ENCODE results near the gene GREB1.

GREB1 gene

GRCh38 chr2:11584525-11585056 lies 50.7 kb downstream of the GREB1 start:
- no peak overlapping the region for H3K27ac ChIP-seq
- H4K20me1 ChIP-seq (ENCODE audit: insufficient read depth): no peaks in the 10 kb centered on the region
- H3K4me2 ChIP-seq: no peak overlapping the region; the same call in 1 of the 2 replicates
- peaks cover 22% of the 10 kb centered on the region for H3K4me1 ChIP-seq (ENCODE audit: low read depth, poor library complexity, severe bottlenecking)
- no peaks in the 10 kb centered on the region for H3K27me3 ChIP-seq (ENCODE audit: insufficient read depth, low read depth)
- H2AFZ ChIP-seq (ENCODE audit: low read depth): no peak overlapping the region
- TF ChIP-seq CTCF (conservative IDR thresholded peaks at IDR 0.05; ENCODE audit: low read depth, low read length): 0 out of 2 replicates have a peak, but pooled peaks have one; percentile 1
- no peaks in the 10 kb centered on the region for H3K79me2 ChIP-seq (ENCODE audit: insufficient read depth, low read depth)
- H3K36me3 ChIP-seq (ENCODE audit: insufficient read depth): no peaks in the 10 kb centered on the region
- no peak overlapping the region for H3K4me3 ChIP-seq (IDR thresholded peaks at IDR 0.05; ENCODE audit: insufficient read depth, low read depth, low read length)
- H3K9ac ChIP-seq: no peak overlapping the region

- Histone ChIP-seq H3K27ac (no peak overlapping the region), H2AFZ (ENCODE audit: low read depth) (no peak overlapping the region), H4K20me1 (ENCODE audit: insufficient read depth) (no peaks in the 10 kb centered on the region), H3K36me3 (ENCODE audit: insufficient read depth) (no peaks in the 10 kb centered on the region), H3K79me2 (ENCODE audit: insufficient read depth, low read depth) (no peaks in the 10 kb centered on the region), H3K4me2 (no peak overlapping the region), H3K4me1 (ENCODE audit: low read depth, poor library complexity, severe bottlenecking) (peaks cover 22% of the 10 kb centered on the region), H3K9ac (no peak overlapping the region), H3K27me3 (ENCODE audit: insufficient read depth, low read depth) (no peaks in the 10 kb centered on the region), H3K4me3 (IDR thresholded peaks at IDR 0.05; ENCODE audit: insufficient read depth, low read depth, low read length) (no peak overlapping the region)
- no peak for TF ChIP-seq CTCF (conservative IDR thresholded peaks at IDR 0.05; ENCODE audit: low read depth, low read length)
Measured at GRCh38 chr2:11585071-11585470, 51.2 kb downstream of the GREB1 start.

- H4K20me1 ChIP-seq (ENCODE audit: insufficient read depth): no peaks in the 10 kb centered on the region
- H2AFZ ChIP-seq (ENCODE audit: low read depth): no peak overlapping the region
- H3K4me2 ChIP-seq: no peak overlapping the region
- H3K27ac ChIP-seq: no peak overlapping the region
- H3K4me1 ChIP-seq (ENCODE audit: low read depth, poor library complexity, severe bottlenecking): peaks cover 10% of the 10 kb centered on the region
- no peaks in the 10 kb centered on the region for H3K79me2 ChIP-seq (ENCODE audit: insufficient read depth, low read depth)
- no peaks in the 10 kb centered on the region for H3K27me3 ChIP-seq (ENCODE audit: insufficient read depth, low read depth)
- no peak for TF ChIP-seq CTCF (conservative IDR thresholded peaks at IDR 0.05; ENCODE audit: low read depth, low read length)
- H3K9ac ChIP-seq: no peak overlapping the region
- no peak overlapping the region for H3K4me3 ChIP-seq (IDR thresholded peaks at IDR 0.05; ENCODE audit: insufficient read depth, low read depth, low read length)
- no peaks in the 10 kb centered on the region for H3K36me3 ChIP-seq (ENCODE audit: insufficient read depth)
Measured at GRCh38 chr2:11588228-11589110, 54.6 kb downstream of the GREB1 start.

- H3K4me2 ChIP-seq: no peak overlapping the region
- H2AFZ ChIP-seq (ENCODE audit: low read depth): no peak overlapping the region
- H3K27ac ChIP-seq: no peak overlapping the region
- H3K4me1 ChIP-seq (ENCODE audit: low read depth, poor library complexity, severe bottlenecking): peaks cover under 1% of the 10 kb centered on the region
- H3K36me3 ChIP-seq (ENCODE audit: insufficient read depth): no peaks in the 10 kb centered on the region
- no peaks in the 10 kb centered on the region for H3K79me2 ChIP-seq (ENCODE audit: insufficient read depth, low read depth)
- no peaks in the 10 kb centered on the region for H3K27me3 ChIP-seq (ENCODE audit: insufficient read depth, low read depth)
- no peak for TF ChIP-seq CTCF (conservative IDR thresholded peaks at IDR 0.05; ENCODE audit: low read depth, low read length)
- H3K9ac ChIP-seq: no peak overlapping the region
- H4K20me1 ChIP-seq (ENCODE audit: insufficient read depth): no peaks in the 10 kb centered on the region
- H3K4me3 ChIP-seq (IDR thresholded peaks at IDR 0.05; ENCODE audit: insufficient read depth, low read depth, low read length): no peak overlapping the region
Measured at GRCh38 chr2:11589316-11589940, 55.6 kb downstream of the GREB1 start.

Data from KMS-11 (cell line).